K562 (cell line): ENCODE data around the gene CRY2.

Experiments
- FOXP1 ChIP-seq: sonication (generic); formaldehyde crosslinking; IDR thresholded peaks from 2 replicates; pipeline ENCODE4 v1.8.0; 2022; ENCODE audit warnings: mild to moderate bottlenecking, missing genetic modification reagents
- HDAC8 ChIP-seq: fragments of 450-650 bp; IDR thresholded peaks from 2 replicates; pipeline ENCODE4 v1.6.1; 2016; ENCODE audit warnings: mild to moderate bottlenecking, missing genetic modification characterization, moderate library complexity, missing compliant biosample characterization
- SAP30 ChIP-seq: fragments of 200-600 bp; sonication (generic); IDR thresholded peaks from 2 replicates; pipeline ENCODE4 v1.6.1; 2012; ENCODE audit warnings: borderline replicate concordance, low read depth, mild to moderate bottlenecking, moderate library complexity, low read length, control low read depth, inconsistent platforms; ENCODE audit not compliant: insufficient read depth, poor library complexity, severe bottlenecking
- SMC3 ChIP-seq: conservative IDR thresholded peaks from 2 replicates; pipeline ENCODE4 v1.6.1; 2011; ENCODE audit warnings: low read depth, low read length, improper control_type of control experiment; ENCODE audit not compliant: insufficient read depth
- TOE1 ChIP-seq, 2 experiments: fragments of 450-650 bp in 1 of 2; sonication (generic) in 1 of 2; formaldehyde crosslinking in 1 of 2; IDR thresholded peaks; 2 replicates each; pipeline versions ENCODE4 v1.7.1 to v1.8.0; 2016 to 2022; ENCODE audit warnings: borderline replicate concordance in 2 of 2, mild to moderate bottlenecking in 2 of 2, antibody characterized with exemption in 1 of 2, inconsistent platforms in 1 of 2, low read depth in 1 of 2, missing genetic modification reagents in 1 of 2, moderate library complexity in 1 of 2

DNA sequence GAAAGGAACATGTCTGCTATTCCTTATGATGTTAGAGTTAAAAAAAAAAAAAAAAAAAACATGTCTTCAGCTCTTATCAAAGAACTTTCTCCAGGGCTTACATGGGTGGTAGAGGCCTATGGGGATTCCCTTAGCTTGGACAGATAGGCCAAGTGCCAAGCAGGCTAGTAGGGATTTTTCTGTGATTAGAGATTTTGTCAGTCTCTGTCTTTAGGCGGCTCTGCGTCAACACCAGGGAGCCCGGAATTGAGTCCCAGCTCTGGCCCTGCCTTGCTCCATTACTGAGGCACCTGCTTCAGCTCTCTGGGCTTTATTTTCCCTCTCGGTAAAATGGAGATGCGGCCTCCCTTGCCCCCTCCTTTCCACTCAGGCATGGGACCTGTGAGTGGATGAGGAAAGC lies 13.1 kb downstream of the CRY2 start:
- TF ChIP-seq FOXP1 (CRISPR knock-in tag) (no peak), HDAC8 (tag) (no peak), SMC3 (no peak), TOE1 (IDR thresholded peaks at IDR 0.05; ENCODE audit: borderline replicate concordance) (no peak), TOE1 (CRISPR knock-in tag; IDR thresholded peaks at IDR 0.05; ENCODE audit: borderline replicate concordance, low read depth) (no peak), SAP30 (no peak)
